ENCODE measurements around the gene UBE2V1.
A peak's percentile ranks its signal among the peaks of the same experiment; 100 is the strongest.
"Not testable (repeated sequence)": the region's sequence is repeated elsewhere in the genome, so short reads cannot be mapped to it uniquely, and the experiment has no call there.

Gene UBE2V1

GRCh38 chr20:50137702-50138101, 24.8 kb upstream of the UBE2V1 start:
- DNase-seq = not testable (repeated sequence)

- DNase-seq = no peak
These were observed 24.1 kb upstream of the UBE2V1 start for GRCh38 chr20:50136822-50137599.

GRCh38 chr20:50135157-50135556, 22.2 kb upstream of the UBE2V1 start:
- not testable (repeated sequence) for DNase-seq

- no peak for DNase-seq
These were observed 20.7 kb upstream of the UBE2V1 start for GRCh38 chr20:50133474-50134217.

- DNase-seq = no peak
These were observed 20.1 kb upstream of the UBE2V1 start for GRCh38 chr20:50133041-50133440.

- DNase-seq = no peak
These were observed 18.0 kb upstream of the UBE2V1 start for GRCh38 chr20:50130995-50131394.

GRCh38 chr20:50130356-50130723, 17.4 kb upstream of the UBE2V1 start:
- no peak for DNase-seq

GRCh38 chr20:50129662-50130355, 16.9 kb upstream of the UBE2V1 start:
- no peak for DNase-seq

- DNase-seq = no peak
These were observed 15.6 kb upstream of the UBE2V1 start for GRCh38 chr20:50128520-50128905.

GRCh38 chr20:50127587-50128519, 14.9 kb upstream of the UBE2V1 start:
- no peak for DNase-seq

GRCh38 chr20:50126662-50127061, 13.7 kb upstream of the UBE2V1 start:
- no peak for DNase-seq

- no peak for DNase-seq
These were observed 12.3 kb upstream of the UBE2V1 start for GRCh38 chr20:50125279-50125678.

GRCh38 chr20:50124496-50124895, 11.5 kb upstream of the UBE2V1 start:
- no peak for DNase-seq

- DNase-seq = no peak
These were observed 10.5 kb upstream of the UBE2V1 start for GRCh38 chr20:50123418-50123817.

- DNase-seq = no peak
These were observed 9.8 kb upstream of the UBE2V1 start for GRCh38 chr20:50122763-50123162.

- no peak for DNase-seq
These were observed 8.9 kb upstream of the UBE2V1 start for GRCh38 chr20:50121858-50122271.

GRCh38 chr20:50120935-50121693, 8.2 kb upstream of the UBE2V1 start:
- DNase-seq = peak; percentile 46 to 67

GRCh38 chr20:50118203-50118602, 5.3 kb upstream of the UBE2V1 start:
- DNase-seq = no peak

- DNase-seq = no peak
These were observed 3.5 kb upstream of the UBE2V1 start for GRCh38 chr20:50116368-50116999.

GRCh38 chr20:50115591-50116367, 2.8 kb upstream of the UBE2V1 start:
- peak; percentile 93 to 94 for DNase-seq

Data from AML-193 (cell line).